Activated CD8-positive, alpha-beta memory T cell treated with anti-CD3 and anti-CD28 coated beads, Interleukin-2, amount 10 ng/mL, durations not matched to agents 7 days and 5 days (primary cell): ENCODE results near the gene P2RX1. TPM values are rescaled to one million over a fixed set of nuclear protein-coding genes. Genes with fewer than 3 reads are reported as not detected.
A peak's percentile ranks its signal among the peaks of the same experiment; 100 is the strongest.

Experiments
- ATAC-seq: fragments of 150-1000 bp; cut with Tn5 transposase; one replicate; pipeline ENCODE4 v1.10.0; 2021; ENCODE audit warnings: moderate library complexity
- CTCF ChIA-PET: fragments of 350-600 bp; sonication (Branson Sonifier 250); formaldehyde crosslinking; loops from one replicate; lab custom pipeline; 2021; ENCODE audit warnings: antibody characterized with exemption; lab: Charles Lee
- DNase-seq: peaks from one replicate; pipeline ENCODE4 v3.0.0-alpha.2; 2020
- H3K27ac Mint-ChIP-seq: one replicate; pipeline ENCODE4 v1.8.0; 2021; ENCODE audit warnings: mild to moderate bottlenecking, mixed read lengths
- H3K27me3 Mint-ChIP-seq: one replicate; pipeline ENCODE4 v1.8.0; 2021; ENCODE audit warnings: mixed read lengths
- H3K36me3 Mint-ChIP-seq: one replicate; pipeline ENCODE4 v1.8.0; 2021; ENCODE audit warnings: mild to moderate bottlenecking, mixed read lengths
- H3K4me1 Mint-ChIP-seq: one replicate; pipeline ENCODE4 v1.8.0; 2021; ENCODE audit warnings: mixed read lengths
- H3K4me3 Mint-ChIP-seq: one replicate; pipeline ENCODE4 v1.8.0; 2021; ENCODE audit warnings: mild to moderate bottlenecking, moderate library complexity, mixed read lengths
- H3K9me3 Mint-ChIP-seq: one replicate; pipeline ENCODE4 v1.8.0; 2022; ENCODE audit warnings: low read depth, mixed read lengths
- total RNA-seq, 2 experiments: library from RNA; stranded (reverse); gene quantifications; one replicate each; pipeline ENCODE4 v1.2.3, GENCODE V29; 2021

Gene P2RX1
- total RNA-seq, 2 experiments from 2014 or later: 0.58 to 0.61 TPM

- Mint-ChIP-seq H3K4me3 (no peak overlapping the region), H3K4me1 (no peaks in the 10 kb centered on the region), H3K27ac (no peak overlapping the region), H3K36me3 (peaks cover 26% of the 10 kb centered on the region), H3K27me3 (no peaks in the 10 kb centered on the region), H3K9me3 (no peaks in the 10 kb centered on the region)
- DNase-seq (no peak), ATAC-seq (no peak)
- CTCF ChIA-PET: interaction anchor here (1.3 kb wide), 1 partner anchor 13 kb away, joined by 3 read pairs; no protein-coding TSS in a partner anchor
Measured at GRCh38 chr17:3926860-3927627, 10.8 kb upstream of the P2RX1 start.

- CTCF ChIA-PET: interaction anchor here (1.8 kb wide), 1 partner anchor 12 kb away, joined by 5 read pairs; no protein-coding TSS in a partner anchor
Measured at GRCh38 chr17:3925684-3926485, 9.6 kb upstream of the P2RX1 start.

GRCh38 chr17:3924512-3925350 lies 8.5 kb upstream of the P2RX1 start:
- Mint-ChIP-seq H3K27ac (no peak overlapping the region), H3K4me3 (no peak overlapping the region), H3K36me3 (peaks cover 15% of the 10 kb centered on the region), H3K9me3 (no peaks in the 10 kb centered on the region), H3K4me1 (no peaks in the 10 kb centered on the region), H3K27me3 (no peaks in the 10 kb centered on the region)
- ATAC-seq (no peak), DNase-seq (no peak)
- CTCF ChIA-PET: interaction anchor here (1.8 kb wide), 1 partner anchor 11 kb away, joined by 5 read pairs; no protein-coding TSS in a partner anchor

More at GRCh38 chr17:3925684-3926485, 9.6 kb upstream of the P2RX1 start:
- Mint-ChIP-seq H3K9me3 (no peaks in the 10 kb centered on the region), H3K4me1 (no peaks in the 10 kb centered on the region), H3K36me3 (peaks cover 17% of the 10 kb centered on the region), H3K27ac (peak overlapping the region; percentile 18), H3K4me3 (no peak overlapping the region), H3K27me3 (no peaks in the 10 kb centered on the region)
- ATAC-seq (no peak), DNase-seq (no peak)

- H3K27ac Mint-ChIP-seq: no peak overlapping the region
- H3K4me1 Mint-ChIP-seq: no peaks in the 10 kb centered on the region
- no peak for DNase-seq
- CTCF ChIA-PET: interaction anchor here (1.6 kb wide), 1 partner anchor 10 kb away, joined by 9 read pairs; no protein-coding TSS in a partner anchor
- no peaks in the 10 kb centered on the region for H3K9me3 Mint-ChIP-seq
- peaks cover 10% of the 10 kb centered on the region for H3K36me3 Mint-ChIP-seq
- no peaks in the 10 kb centered on the region for H3K27me3 Mint-ChIP-seq
- no peak overlapping the region for H3K4me3 Mint-ChIP-seq
- ATAC-seq: no peak
Measured at GRCh38 chr17:3923466-3924190, 7.4 kb upstream of the P2RX1 start.

GRCh38 chr17:3922765-3923164 lies 6.5 kb upstream of the P2RX1 start:
- CTCF ChIA-PET: interaction anchor here (1.6 kb wide), 1 partner anchor 9 kb away, joined by 9 read pairs; no protein-coding TSS in a partner anchor
- no peaks in the 10 kb centered on the region for H3K4me1 Mint-ChIP-seq
- H3K27ac Mint-ChIP-seq: no peak overlapping the region
- H3K4me3 Mint-ChIP-seq: no peak overlapping the region
- DNase-seq (no peak), ATAC-seq (no peak)
- no peaks in the 10 kb centered on the region for H3K27me3 Mint-ChIP-seq
- no peaks in the 10 kb centered on the region for H3K9me3 Mint-ChIP-seq
- peaks cover 10% of the 10 kb centered on the region for H3K36me3 Mint-ChIP-seq

GRCh38 chr17:3921502-3922319 lies 5.4 kb upstream of the P2RX1 start:
- CTCF ChIA-PET: interaction anchor here (1.6 kb wide), 1 partner anchor 8 kb away, joined by 9 read pairs; no protein-coding TSS in a partner anchor
- no peaks in the 10 kb centered on the region for H3K9me3 Mint-ChIP-seq
- H3K4me3 Mint-ChIP-seq: no peak overlapping the region
- no peak overlapping the region for H3K27ac Mint-ChIP-seq
- H3K4me1 Mint-ChIP-seq: peaks cover 5% of the 10 kb centered on the region
- no peaks in the 10 kb centered on the region for H3K27me3 Mint-ChIP-seq
- DNase-seq (no peak), ATAC-seq (no peak)
- H3K36me3 Mint-ChIP-seq: peaks cover 8% of the 10 kb centered on the region

GRCh38 chr17:3921006-3921405 lies 4.7 kb upstream of the P2RX1 start:
- peaks cover 8% of the 10 kb centered on the region for H3K36me3 Mint-ChIP-seq
- peaks cover 12% of the 10 kb centered on the region for H3K4me1 Mint-ChIP-seq
- no peak overlapping the region for H3K4me3 Mint-ChIP-seq
- H3K27me3 Mint-ChIP-seq: no peaks in the 10 kb centered on the region
- DNase-seq: no peak
- no peaks in the 10 kb centered on the region for H3K9me3 Mint-ChIP-seq
- H3K27ac Mint-ChIP-seq: no peak overlapping the region
- CTCF ChIA-PET: interaction anchor here (0.6 kb wide), 1 partner anchor 42 kb away, joined by 3 read pairs; no protein-coding TSS in a partner anchor
- no peak for ATAC-seq

- Mint-ChIP-seq H3K36me3 (peaks cover 1% of the 10 kb centered on the region), H3K4me3 (no peak overlapping the region)
Measured at GRCh38 chr17:3919123-3919624, 2.9 kb upstream of the P2RX1 start.

GRCh38 chr17:3918372-3919122 lies 2.3 kb upstream of the P2RX1 start:
- Mint-ChIP-seq H3K27ac (no peak overlapping the region), H3K4me1 (peaks cover 28% of the 10 kb centered on the region)

More at GRCh38 chr17:3919123-3919624, 2.9 kb upstream of the P2RX1 start:
- H3K27me3 Mint-ChIP-seq: no peaks in the 10 kb centered on the region
- CTCF ChIA-PET: interaction anchor here (0.8 kb wide), 1 partner anchor 182 kb away, joined by 4 read pairs; no protein-coding TSS in a partner anchor
- H3K9me3 Mint-ChIP-seq: no peaks in the 10 kb centered on the region
- ATAC-seq (no peak), DNase-seq (no peak)
- peaks cover 22% of the 10 kb centered on the region for H3K4me1 Mint-ChIP-seq
- H3K27ac Mint-ChIP-seq: no peak overlapping the region

GRCh38 chr17:3917391-3917931 lies 1.2 kb upstream of the P2RX1 start:
- DNase-seq (no peak), ATAC-seq (no peak)
- peaks cover 4% of the 10 kb centered on the region for H3K27me3 Mint-ChIP-seq
- CTCF ChIA-PET: interaction anchor here (1.1 to 8.0 kb wide), 5 partner anchors 23 to 179 kb away, joined by 3 to 125 read pairs (median 3); partner anchors contain the start of gene NCBP3
- H3K4me1 Mint-ChIP-seq: peaks cover 29% of the 10 kb centered on the region
- no peak overlapping the region for H3K27ac Mint-ChIP-seq
- no peak overlapping the region for H3K4me3 Mint-ChIP-seq
- H3K9me3 Mint-ChIP-seq: no peaks in the 10 kb centered on the region
- H3K36me3 Mint-ChIP-seq: no peaks in the 10 kb centered on the region

More at GRCh38 chr17:3918372-3919122, 2.3 kb upstream of the P2RX1 start:
- no peaks in the 10 kb centered on the region for H3K9me3 Mint-ChIP-seq
- H3K27me3 Mint-ChIP-seq: peaks cover 2% of the 10 kb centered on the region
- no peaks in the 10 kb centered on the region for H3K36me3 Mint-ChIP-seq
- no peak for ATAC-seq
- H3K4me3 Mint-ChIP-seq: no peak overlapping the region
- DNase-seq: no peak
- CTCF ChIA-PET: interaction anchor here (0.8 to 8.0 kb wide), 3 partner anchors 72 to 181 kb away, joined by 3 to 125 read pairs (median 4); partner anchors contain the start of gene NCBP3
